Stimulated activated naive B cell treated with anti-CD40 and anti-IgM and Interleukin-4, amounts not matched to agents 10 μg/mL and 1 μg/mL and 100 μg/mL, for 72 hours (primary cell): ENCODE results near the gene ATAD5.
"Not testable (repeated sequence)": the region's sequence is repeated elsewhere in the genome, so short reads cannot be mapped to it uniquely, and the experiment has no call there.

Experiments
- ATAC-seq, 2 donors: fragments of 150-1000 bp; cut with Tn5 transposase; replicated peaks; 2 replicates each; pipeline ENCODE4 v1.10.0; 2021; ENCODE audit warnings: moderate library complexity in 1 of 2
- DNase-seq: peaks from one replicate; pipeline ENCODE4 v3.0.0; 2021
- H3K27ac Mint-ChIP-seq: one replicate; pipeline ENCODE4 v1.8.0; 2022; ENCODE audit warnings: mild to moderate bottlenecking, mixed read lengths
- H3K27me3 Mint-ChIP-seq, 2 donors: one replicate each; pipeline ENCODE4 v1.8.0; 2022; ENCODE audit warnings: mixed read lengths in 2 of 2
- H3K36me3 Mint-ChIP-seq, 2 donors: one replicate each; pipeline ENCODE4 v1.8.0; 2022; ENCODE audit warnings: mixed read lengths in 2 of 2, mild to moderate bottlenecking in 1 of 2
- H3K4me1 Mint-ChIP-seq, 2 donors: one replicate each; pipeline ENCODE4 v1.8.0; 2022; ENCODE audit warnings: mixed read lengths in 2 of 2, mild to moderate bottlenecking in 1 of 2
- H3K4me3 Mint-ChIP-seq, 2 donors: one replicate each; pipeline ENCODE4 v1.8.0; 2022; ENCODE audit warnings: mild to moderate bottlenecking in 2 of 2, mixed read lengths in 2 of 2, moderate library complexity in 1 of 2
- H3K9me3 Mint-ChIP-seq, 2 donors: one replicate each; pipeline ENCODE4 v1.8.0; 2022; ENCODE audit warnings: mixed read lengths in 2 of 2, mild to moderate bottlenecking in 1 of 2

ATAD5 gene

DNA sequence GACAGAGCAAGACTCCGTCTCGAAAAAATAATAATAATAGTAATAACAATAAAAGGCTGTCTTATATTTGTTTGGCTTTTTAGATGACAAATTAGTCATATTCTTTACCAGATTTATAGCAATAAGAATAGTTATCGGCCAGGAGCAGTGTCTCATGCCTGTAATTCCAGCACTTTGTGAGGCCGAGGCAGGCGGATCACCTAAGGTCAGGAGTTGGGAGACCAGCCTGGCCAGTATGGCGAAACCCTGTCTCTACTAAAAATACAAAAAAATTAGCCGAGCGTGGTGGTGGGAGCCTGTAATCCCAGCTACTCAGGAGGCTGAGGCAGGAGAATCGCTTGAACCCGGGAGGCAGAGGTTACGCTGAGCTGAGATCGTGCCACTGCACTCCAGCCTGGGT, 17.5 kb upstream of the ATAD5 start:
- H3K27me3 Mint-ChIP-seq, H3K9me3 Mint-ChIP-seq, H3K4me3 Mint-ChIP-seq, DNase-seq, ATAC-seq, H3K27ac Mint-ChIP-seq: not testable (repeated sequence)
- peaks cover 27 to 47% of the 10 kb centered on the region in 2 donors for H3K4me1 Mint-ChIP-seq
- H3K36me3 Mint-ChIP-seq, result peaks cover 10 to 20% of the 10 kb centered on the region in 2 donors

DNA sequence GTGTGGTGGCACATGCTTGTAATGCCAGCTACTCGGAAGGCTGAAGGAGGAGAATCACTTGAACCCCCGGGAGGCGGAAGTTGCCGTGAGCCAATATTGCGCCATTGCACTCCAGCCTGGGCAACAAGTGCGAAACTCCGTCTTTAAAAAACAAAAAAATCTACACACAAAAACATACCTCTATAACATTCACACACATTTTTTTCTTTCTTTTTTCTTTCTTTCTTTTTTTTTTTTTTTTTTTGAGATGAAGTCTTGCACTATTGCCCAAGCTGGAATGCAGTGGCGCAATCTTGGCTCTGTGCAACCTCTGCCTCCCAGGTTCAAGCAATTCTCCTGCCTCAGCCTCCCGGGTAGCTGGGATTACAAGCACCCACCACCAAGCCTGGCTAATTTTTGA, 16.9 kb upstream of the ATAD5 start:
- H3K9me3 Mint-ChIP-seq, ATAC-seq, H3K4me3 Mint-ChIP-seq, H3K27me3 Mint-ChIP-seq, H3K27ac Mint-ChIP-seq, DNase-seq: not testable (repeated sequence)
- Mint-ChIP-seq H3K4me1 (peaks cover 25 to 47% of the 10 kb centered on the region in 2 donors), H3K36me3 (peaks cover 7 to 20% of the 10 kb centered on the region in 2 donors)

DNA sequence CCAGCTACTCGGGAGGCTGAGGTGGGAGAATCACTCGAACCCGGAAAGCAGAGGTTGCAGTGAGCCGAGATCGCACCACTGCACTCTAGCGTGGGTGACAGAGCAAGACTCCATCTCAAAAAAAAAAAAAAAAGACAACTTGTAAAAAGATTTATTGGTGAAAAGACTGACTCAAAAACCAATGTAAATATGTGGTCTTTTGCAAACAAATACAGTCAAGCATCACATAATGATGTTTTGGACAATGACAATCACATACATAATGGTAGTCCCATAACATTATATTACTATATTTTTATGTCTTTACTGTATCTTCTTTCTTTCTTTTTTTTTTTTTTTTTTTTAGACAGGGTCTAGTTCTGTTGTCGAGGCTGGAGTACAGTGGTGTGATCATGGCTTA, 15.6 kb upstream of the ATAD5 start:
- H3K27me3 Mint-ChIP-seq, result no peaks in the 10 kb centered on the region
- H3K27ac Mint-ChIP-seq, result peak overlapping the region; percentile 47
- H3K36me3 Mint-ChIP-seq, result peaks cover 7 to 24% of the 10 kb centered on the region in 2 donors
- no peaks in the 10 kb centered on the region for H3K9me3 Mint-ChIP-seq
- peaks cover 29 to 48% of the 10 kb centered on the region in 2 donors for H3K4me1 Mint-ChIP-seq
- ATAC-seq (no peak), DNase-seq (no peak)
- H3K4me3 Mint-ChIP-seq, result no peak overlapping the region

DNA sequence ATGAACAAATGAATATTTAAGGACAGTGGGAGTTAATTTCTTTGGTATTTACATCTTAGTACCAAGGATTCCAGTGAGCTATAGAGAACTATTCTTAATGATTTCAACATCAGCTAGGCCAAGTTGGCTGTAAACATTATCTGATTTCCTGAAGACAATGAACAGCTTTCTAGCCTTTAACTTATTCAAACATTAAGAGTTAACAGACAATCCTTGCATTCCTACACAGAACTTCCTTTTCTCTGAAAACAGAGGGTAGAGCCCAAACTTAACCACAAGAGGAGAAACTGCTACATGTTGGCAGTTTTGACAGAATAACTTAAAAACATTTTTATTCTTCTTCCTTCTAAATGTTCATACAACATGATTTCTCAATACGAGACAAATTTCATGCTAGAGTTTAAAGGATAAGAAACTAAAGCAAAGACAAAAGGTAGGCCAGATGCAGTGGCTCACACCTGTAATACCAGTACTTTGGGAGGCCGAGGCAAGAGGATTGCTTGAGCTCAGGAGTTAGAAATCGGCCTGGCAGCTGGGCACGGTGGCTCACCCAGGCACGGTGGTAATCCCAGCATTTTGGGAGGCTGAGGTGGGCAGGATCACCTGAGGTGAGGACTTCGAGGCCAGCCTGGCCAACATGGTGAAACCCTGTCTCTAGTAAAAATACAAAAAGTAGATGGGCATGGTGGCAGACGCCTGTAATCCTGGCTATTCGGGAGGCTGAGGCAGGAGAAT, 11.6 kb upstream of the ATAD5 start:
- DNase-seq, result no peak

DNA sequence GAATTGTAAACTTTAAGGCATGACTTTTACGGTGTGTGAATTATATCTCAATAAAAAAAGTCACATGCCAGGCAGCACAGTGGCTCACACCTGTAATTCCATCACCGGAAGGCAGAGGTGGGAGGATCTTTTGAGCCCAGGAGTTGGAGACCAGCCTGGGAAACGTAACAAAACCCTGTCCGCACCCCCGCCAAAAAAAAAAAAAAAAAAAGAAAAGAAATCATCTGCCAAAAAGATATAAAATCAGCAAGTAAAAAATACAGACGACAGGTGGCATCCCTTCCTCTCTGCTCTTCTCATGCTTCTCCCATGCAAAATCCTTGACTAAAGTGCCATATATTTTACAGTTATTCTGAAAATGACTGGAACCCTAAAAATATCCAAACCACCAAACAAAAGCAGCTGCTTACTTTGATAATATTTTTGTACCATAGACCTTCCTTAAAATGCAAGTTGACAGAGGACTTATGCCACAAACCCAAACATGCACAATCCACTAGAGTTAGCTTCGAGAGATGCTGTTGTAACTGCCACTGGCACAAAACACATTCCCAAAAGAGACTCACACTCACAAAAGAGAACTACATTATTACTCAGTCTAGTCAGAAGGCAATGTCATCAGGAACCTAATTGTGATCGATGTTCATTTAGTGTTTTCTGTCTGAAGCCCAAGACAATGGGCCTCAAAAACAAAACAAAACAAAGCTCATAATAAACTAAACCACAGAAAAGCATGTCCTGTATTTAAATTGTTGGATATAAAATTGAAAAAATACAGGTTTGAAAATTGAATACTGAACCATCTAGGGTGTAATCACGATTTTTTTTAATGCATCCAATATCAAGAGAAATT, 9.7 kb upstream of the ATAD5 start:
- no peaks in the 10 kb centered on the region for H3K27me3 Mint-ChIP-seq
- ATAC-seq (no peak), DNase-seq (no peak)
- peak overlapping the region; percentile 87 to 95 for H3K4me3 Mint-ChIP-seq
- H3K36me3 Mint-ChIP-seq, result peaks cover 7 to 18% of the 10 kb centered on the region in 2 donors
- H3K27ac Mint-ChIP-seq, result peak overlapping the region; percentile 44
- no peaks in the 10 kb centered on the region for H3K9me3 Mint-ChIP-seq
- H3K4me1 Mint-ChIP-seq, result peaks cover 28 to 53% of the 10 kb centered on the region in 2 donors

More for the DNA sequence above, 11.6 kb upstream of the ATAD5 start:
- Mint-ChIP-seq H3K27me3 (no peaks in the 10 kb centered on the region), H3K4me1 (peaks cover 30 to 60% of the 10 kb centered on the region in 2 donors), H3K9me3 (no peaks in the 10 kb centered on the region), H3K27ac (peak overlapping the region; percentile 93), H3K4me3 (peak overlapping the region; percentile 64), H3K36me3 (peaks cover 9 to 25% of the 10 kb centered on the region in 2 donors)
- no peak for ATAC-seq

DNA sequence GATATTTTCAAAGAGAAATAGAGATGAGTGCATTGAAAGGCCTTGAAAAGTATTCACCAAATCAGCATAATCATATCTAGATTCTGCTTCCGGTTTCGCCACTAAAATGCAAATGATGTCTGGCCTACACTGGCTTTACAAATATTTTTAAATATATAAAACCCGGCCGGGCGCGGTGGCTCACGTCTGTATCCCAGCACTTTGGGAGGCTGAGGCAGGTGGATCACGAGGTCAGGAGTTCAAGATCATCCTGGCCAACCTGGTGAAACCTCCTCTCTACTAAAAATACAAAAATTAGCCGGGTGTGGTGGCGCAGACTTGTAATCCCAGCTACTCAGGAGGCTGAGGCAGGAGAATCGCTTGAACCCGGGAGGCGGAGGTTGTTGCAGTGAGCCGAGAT, 8.8 kb upstream of the ATAD5 start:
- not testable (repeated sequence) for DNase-seq, H3K27me3 Mint-ChIP-seq, ATAC-seq, H3K9me3 Mint-ChIP-seq
- peaks cover 7 to 17% of the 10 kb centered on the region in 2 donors for H3K36me3 Mint-ChIP-seq
- H3K4me3 Mint-ChIP-seq, result peak overlapping the region; percentile 87 to 95
- H3K4me1 Mint-ChIP-seq, result peaks cover 28 to 53% of the 10 kb centered on the region in 2 donors
- H3K27ac Mint-ChIP-seq, result peak overlapping the region; percentile 20

DNA sequence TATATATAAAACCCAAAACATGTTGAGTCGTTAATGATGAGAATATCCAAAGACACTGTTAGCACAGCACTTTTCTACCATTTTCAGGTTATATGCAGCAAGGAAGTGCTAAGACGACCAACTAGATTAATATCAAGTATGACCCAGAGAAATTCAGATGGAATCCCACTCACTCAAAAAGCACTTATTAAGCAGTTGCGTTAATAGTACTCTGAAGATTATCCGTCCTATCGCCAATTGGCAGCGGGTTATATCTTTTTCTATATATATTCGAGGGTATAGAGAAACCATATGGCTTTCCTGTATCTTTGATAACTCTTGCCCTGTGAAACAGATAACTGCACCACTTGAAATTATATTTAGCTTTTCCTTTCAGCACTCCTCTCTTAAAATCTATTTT, 8.3 kb upstream of the ATAD5 start:
- Mint-ChIP-seq H3K4me1 (peaks cover 28 to 51% of the 10 kb centered on the region in 2 donors), H3K9me3 (no peaks in the 10 kb centered on the region), H3K36me3 (peaks cover 7 to 17% of the 10 kb centered on the region in 2 donors), H3K27ac (peak overlapping the region; percentile 94), H3K27me3 (no peaks in the 10 kb centered on the region), H3K4me3 (peak overlapping the region; percentile 87 to 95)
- DNase-seq, result no peak
- ATAC-seq, result no peak

DNA sequence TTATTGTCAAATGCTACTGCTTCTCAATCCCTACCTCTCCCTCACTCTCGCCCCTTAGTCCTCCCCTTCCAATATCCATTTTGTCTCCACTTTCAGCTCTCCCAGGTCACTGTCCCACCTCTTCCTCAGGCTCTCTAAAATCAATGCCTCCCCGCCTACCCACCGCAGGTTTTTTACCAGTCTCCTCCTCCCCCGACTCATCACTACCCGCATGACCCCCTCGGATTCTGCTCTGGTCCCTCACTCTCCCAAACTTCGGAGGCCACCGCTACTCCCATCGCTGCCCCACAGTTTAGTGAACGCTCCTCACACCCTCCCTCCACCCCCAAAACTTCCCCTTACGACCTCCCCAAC, 7.8 kb upstream of the ATAD5 start:
- no peaks in the 10 kb centered on the region for H3K9me3 Mint-ChIP-seq
- peak overlapping the region; percentile 87 to 95 for H3K4me3 Mint-ChIP-seq
- H3K36me3 Mint-ChIP-seq, result peaks cover 2 to 11% of the 10 kb centered on the region in 2 donors
- peak overlapping the region; percentile 94 for H3K27ac Mint-ChIP-seq
- H3K27me3 Mint-ChIP-seq, result no peaks in the 10 kb centered on the region
- ATAC-seq (peak in 1 of 2 donors; percentile 18), DNase-seq (peak; percentile 17)
- H3K4me1 Mint-ChIP-seq, result peaks cover 24 to 46% of the 10 kb centered on the region in 2 donors

DNA sequence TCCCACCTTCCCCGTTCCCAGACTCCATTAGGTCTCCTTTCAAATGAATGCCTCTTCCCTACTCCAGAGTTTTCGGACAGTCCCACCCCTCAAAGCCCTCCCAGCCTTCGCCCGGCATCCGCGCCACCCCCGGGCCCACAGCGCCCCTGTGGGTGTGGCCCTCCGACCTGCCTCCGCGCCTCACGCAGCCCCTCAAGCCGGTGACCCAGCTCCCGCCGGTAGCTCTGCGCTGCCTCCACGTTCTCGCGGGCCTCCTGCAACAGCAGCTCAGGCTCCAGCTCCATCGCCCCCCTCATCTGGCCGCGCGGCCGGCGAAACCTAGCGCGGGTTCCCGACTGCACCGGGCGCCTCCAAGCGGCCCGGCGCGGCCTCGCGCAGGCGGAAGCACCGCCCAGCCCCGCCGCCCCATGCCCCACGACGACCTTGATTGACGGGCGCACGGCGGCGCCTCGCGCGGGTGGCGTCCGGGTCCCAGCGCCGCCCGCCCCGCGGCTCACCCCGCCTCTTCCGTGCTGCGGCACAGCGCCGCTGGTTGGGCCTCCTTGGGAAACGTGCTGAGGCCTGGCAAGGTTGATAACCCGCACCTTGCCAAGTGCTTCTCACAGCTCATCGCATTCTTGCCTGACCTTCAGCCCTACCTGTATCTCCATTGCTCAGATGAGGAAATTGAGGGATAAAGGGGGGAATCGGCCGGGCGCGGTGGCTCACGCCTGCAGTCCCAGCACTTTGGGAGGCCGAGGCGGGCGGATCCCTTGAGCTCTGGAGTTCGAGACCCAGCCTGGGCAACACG, 7.2 kb upstream of the ATAD5 start, which contains the start of gene CRLF3:
CRLF3 (minus strand) TSS at position 337 of the 790 bp plus-strand sequence; CDS start at position 296, 41 bp downstream.
- Mint-ChIP-seq H3K4me3 (peak within 1 kb of the TSS; percentile 87 to 95), H3K9me3 (no peaks in the 10 kb centered on the region), H3K27me3 (no peaks in the 10 kb centered on the region), H3K36me3 (peaks cover 2 to 7% of the 10 kb centered on the region in 2 donors), H3K27ac (peak within 1 kb of the TSS; percentile 95), H3K4me1 (peaks cover 19 to 40% of the 10 kb centered on the region in 2 donors)
- peak; percentile 95 to 96 for ATAC-seq
- DNase-seq, result peak; percentile 91

DNA sequence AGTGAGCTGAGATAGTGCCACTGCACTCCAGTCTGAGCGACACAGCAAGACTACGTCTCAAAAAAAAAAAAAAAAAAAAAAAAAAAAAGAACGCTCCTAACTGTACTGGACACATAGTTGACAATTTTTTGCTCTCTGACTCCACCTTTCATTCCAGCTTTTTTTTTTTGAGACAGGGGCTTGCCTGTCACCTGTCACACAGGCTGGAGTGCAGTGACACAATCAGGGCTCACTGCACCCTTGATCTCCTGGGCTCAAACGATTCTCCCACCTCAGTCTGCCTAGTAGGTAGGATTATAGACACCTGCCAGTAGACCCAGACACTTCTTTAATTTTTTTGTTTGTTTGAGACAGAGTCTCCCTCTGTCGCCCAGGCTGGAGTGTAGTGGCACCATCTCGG, 4.7 kb upstream of the ATAD5 start:
- Mint-ChIP-seq H3K27me3 (no peaks in the 10 kb centered on the region), H3K9me3 (no peaks in the 10 kb centered on the region), H3K27ac (no peak overlapping the region), H3K36me3 (peaks cover 2 to 3% of the 10 kb centered on the region in 2 donors), H3K4me1 (peaks cover 12 to 23% of the 10 kb centered on the region in 2 donors), H3K4me3 (no peak overlapping the region)
- ATAC-seq (no peak), DNase-seq (no peak)

DNA sequence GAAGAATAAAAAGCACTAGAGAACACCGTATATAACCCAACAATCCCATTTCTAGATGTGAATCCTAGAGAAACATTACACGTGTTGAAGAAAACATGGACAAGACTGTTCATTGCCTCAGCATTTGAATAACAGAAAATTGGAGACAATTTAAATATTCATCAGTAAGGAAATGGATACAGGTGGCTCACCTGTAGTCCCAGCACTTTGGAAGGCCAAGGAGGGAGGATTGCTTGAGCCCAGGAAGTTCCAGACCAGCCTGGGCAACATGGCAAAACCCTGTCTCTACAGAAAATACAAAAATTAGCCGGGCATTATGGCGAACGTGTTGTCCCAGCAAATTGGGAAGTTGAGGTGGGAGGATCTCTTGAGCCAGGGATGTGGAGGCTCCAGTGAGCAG, 2.7 kb upstream of the ATAD5 start:
- Mint-ChIP-seq H3K27ac (no peak overlapping the region), H3K36me3 (peaks cover 0 to 2% of the 10 kb centered on the region in 2 donors), H3K4me3 (no peak overlapping the region), H3K27me3 (no peaks in the 10 kb centered on the region), H3K9me3 (no peaks in the 10 kb centered on the region), H3K4me1 (peaks cover 11 to 26% of the 10 kb centered on the region in 2 donors)
- DNase-seq (no peak), ATAC-seq (no peak)

DNA sequence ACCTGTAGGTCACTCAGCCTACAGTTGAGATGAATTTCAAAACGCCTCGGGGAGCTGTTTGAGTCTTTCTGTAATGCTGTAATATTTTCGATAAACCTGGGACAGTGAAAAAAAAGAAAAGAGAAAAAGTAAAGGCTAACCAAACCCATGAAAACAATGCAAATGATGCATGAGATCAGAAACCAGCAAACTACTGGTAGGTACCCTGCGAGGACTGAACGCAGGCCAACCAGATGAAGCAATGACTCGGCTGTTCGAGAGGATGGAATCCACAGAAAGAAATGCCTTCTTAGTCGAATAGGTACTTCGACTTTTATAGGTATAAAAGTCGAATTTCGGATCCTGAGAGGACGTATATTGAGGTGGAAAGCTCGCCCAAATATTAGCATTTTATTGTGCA, 509 bp upstream of the ATAD5 start:
- H3K36me3 Mint-ChIP-seq, result peaks cover 3 to 8% of the 10 kb centered on the region in 2 donors
- ATAC-seq (peak; percentile 53 to 75), DNase-seq (no peak)
- peak overlapping the region; percentile 98 to 100 for H3K4me3 Mint-ChIP-seq
- H3K9me3 Mint-ChIP-seq, result no peaks in the 10 kb centered on the region
- H3K27me3 Mint-ChIP-seq, result no peaks in the 10 kb centered on the region
- H3K4me1 Mint-ChIP-seq, result peaks cover 10 to 20% of the 10 kb centered on the region in 2 donors
- H3K27ac Mint-ChIP-seq, result peak overlapping the region; percentile 95

DNA sequence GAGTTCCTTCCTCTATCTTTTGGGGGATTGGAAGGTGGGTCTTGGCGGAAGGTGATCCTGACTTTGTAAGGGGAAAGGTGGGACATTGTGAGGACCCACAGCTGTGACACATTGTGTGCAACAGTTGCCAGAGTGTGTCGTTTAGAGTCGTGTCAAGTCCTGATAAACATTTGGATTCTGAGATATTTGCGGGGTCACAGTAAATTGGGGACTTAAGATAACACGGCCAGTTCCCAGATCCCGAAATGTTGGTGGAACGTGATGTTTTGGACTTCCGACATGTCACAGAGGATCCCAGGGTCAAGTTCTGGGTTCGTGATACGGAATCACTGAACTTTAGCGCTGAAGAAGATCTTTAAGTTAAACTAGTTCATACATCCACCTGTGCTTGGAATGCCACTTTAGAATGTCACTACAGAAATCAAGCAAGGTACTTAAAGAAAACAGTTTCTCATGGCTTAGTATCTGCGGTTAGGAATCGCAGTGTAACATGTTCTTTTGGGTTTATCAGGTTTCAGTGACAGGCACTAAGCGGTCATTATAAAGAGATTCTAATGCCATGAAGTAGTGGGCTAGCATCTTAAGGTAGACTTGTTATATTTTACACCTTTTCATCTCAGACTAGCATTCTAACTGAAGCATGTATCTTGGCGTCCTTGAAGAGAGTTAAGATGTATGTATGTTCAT, 815 bp downstream of the ATAD5 start:
- Mint-ChIP-seq H3K36me3 (peaks cover 5 to 12% of the 10 kb centered on the region in 2 donors), H3K27me3 (no peaks in the 10 kb centered on the region), H3K4me1 (peaks cover 11 to 20% of the 10 kb centered on the region in 2 donors), H3K9me3 (no peaks in the 10 kb centered on the region), H3K27ac (peak overlapping the region; percentile 95), H3K4me3 (peak overlapping the region; percentile 98 to 100)
- ATAC-seq, result no peak
- no peak for DNase-seq
